Measurements from ENCODE around the gene NR6A1. TPM values are rescaled to one million over a fixed set of nuclear protein-coding genes. Genes with fewer than 3 reads are reported as not detected.

The NR6A1 gene
- total RNA-seq, 1 donor from 2014 or later = 6.0 TPM

DNA sequence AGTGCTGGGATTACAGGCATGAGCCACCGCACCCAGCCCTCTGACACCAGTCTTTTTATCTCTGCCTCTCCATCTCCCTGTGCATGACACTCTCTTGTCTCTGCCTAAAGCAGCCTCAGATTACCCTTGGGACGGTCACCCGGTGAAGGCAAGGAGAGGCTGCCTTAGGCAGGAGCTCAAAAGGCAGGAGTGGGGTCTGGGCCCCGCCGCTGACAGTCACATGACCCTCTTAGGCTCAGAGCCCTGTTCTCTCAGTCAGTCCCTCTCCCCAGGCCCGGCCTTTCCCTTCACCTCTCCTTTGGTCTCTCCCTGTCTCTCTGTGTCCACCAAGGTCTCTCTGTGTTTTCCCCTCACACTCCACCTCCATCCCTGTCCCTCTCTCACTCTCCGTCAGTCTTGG, 298.3 kb downstream of the NR6A1 start:
- DNase-seq (ENCODE audit: low read depth) = no peak

DNA sequence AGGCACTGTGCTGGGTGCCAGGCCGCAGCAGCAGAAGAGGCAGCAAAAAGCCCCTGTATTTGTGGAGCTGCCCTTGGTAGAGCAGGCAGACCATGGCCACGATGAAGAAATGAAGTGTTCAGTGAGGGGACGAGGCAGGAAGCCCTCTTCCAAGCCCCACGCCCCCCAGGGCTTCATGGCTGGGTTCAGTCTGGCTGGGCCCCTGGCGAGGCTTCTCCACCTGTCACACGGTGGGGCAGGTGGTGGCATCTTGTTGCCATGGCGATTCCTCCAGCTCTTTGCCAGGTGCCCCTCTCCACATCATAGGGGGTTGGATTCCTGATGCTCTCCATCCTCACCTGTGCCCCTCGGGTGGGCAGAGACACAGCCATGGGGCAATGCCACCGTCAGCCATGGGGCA, 299.4 kb downstream of the NR6A1 start:
- no peak for DNase-seq (ENCODE audit: low read depth)

DNA sequence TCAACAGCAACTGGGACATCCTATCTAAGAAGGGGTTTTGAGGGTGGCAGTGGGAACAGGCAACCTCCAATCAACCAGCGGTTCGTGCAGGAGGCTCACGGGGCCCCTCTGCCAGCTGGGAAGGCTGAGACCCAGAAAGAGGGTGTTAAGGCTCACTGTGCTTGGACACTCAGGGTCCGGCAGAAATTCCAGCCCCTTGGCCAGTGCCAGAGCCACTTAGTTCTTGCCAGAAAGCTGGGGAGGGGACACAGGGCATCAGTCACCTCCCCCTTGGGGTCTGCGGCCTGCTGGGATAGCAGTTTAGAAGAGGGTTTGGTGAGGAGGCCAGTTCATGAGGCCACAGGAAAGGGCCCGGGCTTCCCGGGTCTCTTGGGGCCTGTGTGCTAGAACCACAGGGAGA, 300.4 kb downstream of the NR6A1 start:
- no peak for DNase-seq (ENCODE audit: low read depth)

DNA sequence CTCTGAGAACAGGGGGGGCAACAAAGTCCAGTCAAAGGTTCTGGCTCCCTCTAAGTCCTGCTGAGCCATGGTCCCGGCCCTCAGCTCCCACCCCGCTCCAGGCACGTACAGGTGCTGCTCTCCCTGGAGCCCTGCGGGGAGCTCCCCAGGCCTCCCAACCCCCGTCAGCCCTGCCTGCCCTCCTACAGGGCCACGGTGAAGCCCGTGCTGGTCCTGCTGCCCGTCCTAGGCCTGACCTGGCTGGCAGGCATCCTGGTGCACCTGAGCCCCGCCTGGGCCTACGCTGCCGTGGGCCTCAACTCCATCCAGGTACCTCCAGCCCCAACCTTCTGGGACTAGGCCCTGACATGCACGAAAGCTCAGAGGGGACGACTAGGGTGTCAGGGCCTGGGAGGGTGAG, 300.8 kb downstream of the NR6A1 start:
- DNase-seq (ENCODE audit: low read depth) = no peak

DNA sequence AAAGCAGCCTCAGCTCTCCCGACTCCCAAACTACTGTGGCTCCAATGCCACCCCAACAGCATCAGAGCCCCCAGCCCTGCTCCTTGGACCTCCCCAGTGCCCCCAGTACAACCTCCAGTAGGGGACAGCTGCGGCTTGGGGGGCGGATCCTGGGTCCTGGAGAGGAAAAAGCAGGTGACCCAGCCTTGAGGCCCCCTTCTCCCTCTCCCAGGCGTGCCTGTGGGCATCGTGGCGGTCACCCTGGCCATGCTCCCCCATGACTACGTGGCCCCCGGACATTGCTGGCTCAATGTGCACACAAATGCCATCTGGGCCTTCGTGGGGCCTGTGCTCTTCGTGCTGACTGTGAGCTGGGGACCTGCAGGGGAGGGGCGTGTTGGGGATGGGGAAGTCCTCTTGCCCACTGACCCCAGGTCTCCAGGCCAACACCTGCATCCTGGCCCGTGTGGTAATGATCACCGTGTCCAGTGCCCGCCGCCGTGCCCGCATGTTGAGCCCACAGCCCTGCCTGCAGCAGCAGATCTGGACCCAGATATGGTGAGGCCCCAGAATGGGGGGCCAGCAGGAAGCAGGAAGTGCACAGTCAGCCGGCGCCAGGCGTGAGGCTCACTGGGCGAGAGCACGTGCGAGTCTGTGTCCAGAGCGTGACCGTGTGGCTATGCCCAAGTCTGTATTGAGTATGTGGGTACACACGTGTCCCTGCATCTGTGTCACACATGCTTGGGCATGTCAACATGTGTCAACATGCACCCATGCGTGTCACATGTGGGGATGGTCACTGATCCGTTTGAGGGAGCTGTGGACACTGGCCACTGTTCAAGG, 301.9 kb downstream of the NR6A1 start:
- DNase-seq (ENCODE audit: low read depth) = no peak

DNA sequence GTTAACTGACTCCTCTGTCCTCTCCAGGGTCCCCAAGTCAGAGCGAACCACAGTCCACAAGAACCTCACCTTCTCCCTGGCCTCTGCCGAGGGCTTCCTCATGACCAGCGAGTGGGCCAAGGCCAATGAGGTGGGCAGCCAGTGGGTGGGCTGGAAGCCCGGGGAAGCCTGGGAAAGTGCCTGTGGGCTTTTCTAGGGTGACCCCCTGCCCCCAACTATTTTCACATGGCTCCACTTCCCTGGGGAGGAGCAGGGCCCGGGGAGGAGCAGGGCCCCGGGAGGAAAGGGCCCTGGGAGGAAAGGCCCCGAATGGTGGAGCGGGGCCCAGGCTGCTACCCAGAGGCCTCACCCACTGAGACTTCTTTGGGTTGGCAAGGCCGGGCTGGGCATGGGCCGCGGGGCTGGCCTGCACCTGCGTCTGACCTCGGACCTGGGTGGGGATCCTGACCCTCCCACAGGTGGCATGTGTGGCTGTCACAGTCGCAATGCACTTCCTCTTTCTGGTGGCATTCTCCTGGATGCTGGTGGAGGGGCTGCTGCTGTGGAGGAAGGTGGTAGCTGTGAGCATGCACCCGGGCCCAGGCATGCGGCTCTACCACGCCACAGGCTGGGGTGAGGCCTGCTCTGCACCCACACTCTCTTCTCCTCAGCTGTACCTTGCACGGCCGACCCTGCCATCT, 302.9 kb downstream of the NR6A1 start:
- DNase-seq (ENCODE audit: low read depth) = no peak

DNA sequence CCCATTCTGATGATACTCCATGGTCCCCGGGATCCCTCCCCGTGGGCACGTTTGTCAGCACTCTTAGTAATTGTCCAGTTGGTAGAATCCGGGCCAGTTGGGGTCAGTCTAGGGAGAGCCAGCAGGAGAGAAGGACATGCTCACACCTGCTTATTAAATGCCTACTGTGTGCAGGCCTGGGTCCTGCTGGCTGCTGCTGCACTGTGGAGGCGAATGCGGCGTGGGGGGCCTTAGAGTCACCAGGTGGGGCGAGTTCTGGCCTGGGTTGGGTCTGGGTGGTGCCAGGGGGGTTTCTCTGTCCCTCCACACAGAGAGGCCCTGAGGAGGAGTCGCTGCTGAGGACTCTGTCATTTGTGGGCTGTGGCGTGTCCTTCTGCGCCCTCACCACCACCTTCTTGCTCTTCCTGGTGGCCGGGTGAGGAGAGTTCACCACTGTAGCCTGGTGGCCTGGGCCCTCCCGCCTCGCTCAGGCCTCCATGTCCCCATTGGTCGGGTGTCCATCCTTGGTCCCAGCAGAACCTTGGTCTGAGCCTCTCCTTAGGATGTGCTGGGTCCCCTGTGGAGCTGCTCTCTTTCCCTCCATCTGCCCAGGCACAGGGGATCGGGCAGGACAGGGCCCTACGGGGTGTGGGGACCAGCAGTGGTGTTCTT, 303.6 kb downstream of the NR6A1 start:
- no peak for DNase-seq (ENCODE audit: low read depth)

Other genes with a start within 250 kb of the NR6A1 start
- 2.1 and 6.6 TPM in 2 replicates for gene OLFML2A, start 5.8 kb upstream of the NR6A1 start, total RNA-seq
- not detected in 2 replicates for gene WDR38, start 82.1 kb upstream of the NR6A1 start, total RNA-seq
- 609 and 3,177 TPM in 2 replicates for gene RPL35, start 90.6 kb upstream of the NR6A1 start, total RNA-seq
- 14.2 and 15.7 TPM in 2 replicates for gene ARPC5L, start 90.8 kb upstream of the NR6A1 start, total RNA-seq
- 5.4 and 12.9 TPM in 2 replicates for gene GOLGA1, start 169.8 kb upstream of the NR6A1 start, total RNA-seq